ENCODE data around the gene JMJD7.

GRCh38 chr15:41878355-41878699, 50.4 kb downstream of the JMJD7 start:
- TF ChIP-seq POLR2A (IDR thresholded peaks at IDR 0.05; ENCODE audit: low read depth, low read length) (no peak), POLR2AphosphoS5 (IDR thresholded peaks at IDR 0.05; ENCODE audit: low read depth, low read length) (no peak)
